T47D (cell line): Measurements from ENCODE around the gene ZNF718.
"Not testable (repeated sequence)": the region's sequence is repeated elsewhere in the genome, so short reads cannot be mapped to it uniquely, and the experiment has no call there.

Source experiments
- DNase-seq, 2 experiments: peaks; one replicate each; pipeline versions ENCODE4 v3.0.0 to v3.0.0-alpha.2; 2011 to 2012; ENCODE audit warnings: low read depth in 1 of 2, low spot score in 1 of 2
- JUND ChIP-seq: IDR thresholded peaks from 2 replicates; pipeline ENCODE4 v1.6.1; 2012; ENCODE audit warnings: low read depth
- in situ Hi-C: cut with HindIII; loops from 2 replicates; pipeline ENCODE4 v1.10.0; 2016; ENCODE audit warnings: low sequenced_read_pairs, low pct_unique_long_range_greater_than_20kb

Gene ZNF718

DNA sequence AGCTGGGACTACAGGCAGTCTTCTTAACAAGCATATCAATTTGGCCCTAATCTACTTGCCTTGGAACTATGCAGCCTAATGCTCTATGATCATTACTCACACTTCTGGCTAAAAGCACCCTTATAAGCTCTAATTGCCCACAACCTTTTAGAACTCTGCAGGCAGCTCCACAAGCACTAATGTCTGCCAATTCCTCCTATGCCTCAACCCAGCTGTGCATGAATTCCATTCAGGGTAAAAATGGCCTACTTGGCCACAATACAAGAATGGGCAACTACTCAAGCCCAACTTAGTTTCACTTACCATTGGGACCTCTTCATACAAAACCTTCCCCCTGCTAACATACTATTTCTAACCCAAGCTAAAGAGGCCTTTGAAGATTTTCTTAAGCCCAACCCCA, 51.7 kb downstream of the ZNF718 start:
- no peak for TF ChIP-seq JUND

DNA sequence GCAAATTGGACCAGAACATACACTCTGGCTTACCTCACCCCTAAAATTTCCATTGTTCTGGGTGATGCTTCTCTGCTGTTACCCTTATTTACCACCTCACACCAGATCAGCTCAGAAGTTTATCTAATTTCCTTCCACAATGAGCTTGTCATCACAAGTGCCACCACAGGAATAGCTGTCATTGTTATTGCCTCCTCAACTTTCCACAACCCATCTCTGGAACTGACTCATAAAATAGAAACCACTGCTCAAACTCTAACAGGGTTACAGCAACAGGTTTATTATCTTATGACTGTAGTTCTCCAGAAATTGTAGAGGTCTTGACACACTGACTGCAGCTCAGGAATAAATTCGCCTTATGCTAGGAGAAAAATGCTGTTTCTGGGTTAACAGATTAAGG, 52.7 kb downstream of the ZNF718 start:
- in situ Hi-C loops: no loop called here
- no peak for DNase-seq

More for the DNA sequence above, 51.7 kb downstream of the ZNF718 start:
- DNase-seq: no peak
- in situ Hi-C loops: no loop called here

DNA sequence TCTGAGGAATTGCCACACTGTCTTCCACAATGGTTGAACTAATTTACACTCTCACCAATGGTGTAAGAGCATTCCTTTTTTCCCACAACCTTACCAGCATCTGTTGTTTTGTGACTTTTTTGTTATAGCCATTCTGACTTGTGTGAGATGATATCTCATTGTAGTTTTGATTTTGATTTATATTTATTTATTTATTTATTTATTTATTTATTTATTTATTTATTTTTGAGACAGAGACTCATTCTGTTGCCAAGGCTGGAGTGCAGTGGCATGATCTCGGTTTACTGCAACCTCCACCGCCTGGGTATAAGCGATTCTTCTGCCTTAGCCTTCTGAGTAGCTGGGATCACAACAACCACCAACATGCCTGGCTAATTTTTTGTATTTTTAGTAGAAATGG, 57.9 kb downstream of the ZNF718 start:
- in situ Hi-C loops, DNase-seq: not testable (repeated sequence)

More for the DNA sequence above, 52.7 kb downstream of the ZNF718 start:
- no peak for TF ChIP-seq JUND

DNA sequence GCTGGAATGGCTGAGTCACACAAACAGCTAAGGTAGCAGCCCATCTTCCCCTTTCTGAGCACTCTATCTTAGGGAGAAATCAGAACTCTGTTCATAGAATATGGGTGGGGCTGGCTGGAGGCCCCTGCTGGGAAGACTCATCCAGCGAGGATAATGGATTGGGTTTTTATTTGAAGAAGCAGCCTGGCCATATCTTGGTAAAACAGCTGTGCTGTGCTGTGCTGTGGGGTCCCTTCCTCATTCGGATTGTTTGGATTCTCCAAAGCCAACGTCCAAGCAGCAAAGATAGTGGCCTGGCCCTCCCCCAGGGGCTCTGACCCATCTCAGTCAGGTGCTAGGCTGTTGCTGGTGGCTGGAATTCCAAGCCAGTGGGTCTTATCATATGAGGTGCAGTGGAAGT, 63.8 kb downstream of the ZNF718 start:
- in situ Hi-C loops: no loop called here
- DNase-seq: no peak
- TF ChIP-seq JUND: no peak

DNA sequence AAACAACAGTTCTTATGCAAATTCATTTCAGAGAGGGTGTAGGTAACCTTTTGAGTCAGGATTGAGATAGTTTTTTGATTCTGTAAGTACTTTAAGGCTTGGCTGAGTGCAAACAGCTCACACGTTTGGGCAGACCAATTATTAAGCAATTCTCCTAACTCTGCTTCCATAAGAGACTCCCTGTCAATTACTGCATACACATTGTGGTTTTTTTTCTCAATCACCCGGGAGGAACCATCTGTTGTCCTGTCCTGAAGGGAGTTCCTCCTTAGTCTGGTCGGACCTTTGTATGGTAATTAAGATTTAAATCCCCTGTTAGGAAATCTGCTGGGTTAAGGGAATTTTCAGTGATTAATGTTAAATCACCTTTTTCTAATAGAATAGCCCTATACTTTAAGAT, 70.9 kb downstream of the ZNF718 start:
- in situ Hi-C loops, DNase-seq: not testable (repeated sequence)

DNA sequence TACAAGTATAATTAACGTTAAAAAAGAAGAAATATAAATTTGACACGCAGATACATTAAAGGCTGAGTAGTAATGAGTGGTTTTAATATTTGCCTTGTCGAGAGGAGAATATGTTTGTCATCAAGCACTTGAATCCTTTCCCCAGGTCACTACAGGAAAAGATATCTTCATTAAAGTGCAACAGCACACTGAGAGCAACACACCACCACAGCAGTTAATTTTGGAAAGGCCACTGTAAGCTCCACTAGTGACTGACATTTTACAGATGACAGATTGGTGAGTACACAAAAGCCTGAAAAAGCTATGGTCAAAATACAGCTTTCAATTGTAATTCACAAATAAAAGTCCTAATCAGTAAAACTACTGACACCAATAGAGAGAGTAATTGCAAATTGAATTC, 76.6 kb downstream of the ZNF718 start:
- in situ Hi-C loops: no loop called here
- no peak for DNase-seq
- no peak for TF ChIP-seq JUND

DNA sequence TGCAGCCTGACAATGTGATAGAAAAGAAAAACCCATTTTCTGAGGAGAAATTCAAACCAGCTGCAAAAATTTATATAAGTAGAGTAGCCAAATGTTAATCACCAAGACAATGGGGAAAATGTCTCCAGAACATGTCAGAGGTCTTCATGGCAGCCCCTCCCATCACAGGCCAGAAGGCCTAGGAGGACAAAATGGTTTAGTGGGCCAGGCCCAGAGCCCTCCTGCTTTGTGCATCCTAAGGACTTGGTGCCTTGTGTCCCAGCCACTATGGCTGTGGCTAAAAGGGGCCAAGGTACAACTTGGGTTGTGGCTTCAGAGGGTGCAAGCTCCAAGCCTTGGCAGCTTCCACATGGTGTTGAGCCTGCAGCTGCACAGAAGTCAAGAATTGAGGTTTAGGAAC, 78.5 kb downstream of the ZNF718 start:
- DNase-seq, in situ Hi-C loops: not testable (repeated sequence)

DNA sequence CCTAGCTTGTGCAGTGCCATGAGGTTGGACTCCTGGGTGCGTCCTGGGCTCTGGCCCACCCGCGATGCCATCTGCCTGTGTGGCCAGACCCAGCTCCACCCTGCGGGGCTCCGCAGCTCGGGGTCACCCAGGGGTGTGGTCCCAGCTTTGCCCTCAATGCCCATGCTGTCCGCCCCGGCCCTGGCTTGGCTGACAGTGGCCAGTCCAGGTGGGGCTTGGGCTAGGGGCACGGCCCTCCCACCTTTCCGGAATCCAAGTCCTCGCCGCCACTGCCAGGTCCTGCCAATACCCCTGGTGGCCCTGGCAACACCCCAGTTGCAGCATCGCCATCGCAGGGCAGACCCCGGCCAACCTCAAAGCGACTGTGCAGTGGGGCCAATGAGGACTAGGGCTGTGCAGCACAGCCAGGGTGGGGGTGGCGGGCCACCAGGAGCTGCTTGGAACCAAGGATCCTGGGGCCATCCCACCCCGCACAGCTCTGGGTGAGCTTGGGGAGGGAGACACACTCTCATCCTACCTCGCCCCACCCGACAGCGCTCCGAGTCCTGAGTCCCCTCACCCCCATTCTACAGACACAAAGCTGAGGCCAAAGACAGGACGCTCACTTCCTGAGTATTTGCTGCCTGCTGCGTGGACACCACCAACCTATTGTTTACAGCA, 80.9 kb downstream of the ZNF718 start:
- TF ChIP-seq JUND: no peak
- in situ Hi-C loops: no loop called here
- no peak for DNase-seq

DNA sequence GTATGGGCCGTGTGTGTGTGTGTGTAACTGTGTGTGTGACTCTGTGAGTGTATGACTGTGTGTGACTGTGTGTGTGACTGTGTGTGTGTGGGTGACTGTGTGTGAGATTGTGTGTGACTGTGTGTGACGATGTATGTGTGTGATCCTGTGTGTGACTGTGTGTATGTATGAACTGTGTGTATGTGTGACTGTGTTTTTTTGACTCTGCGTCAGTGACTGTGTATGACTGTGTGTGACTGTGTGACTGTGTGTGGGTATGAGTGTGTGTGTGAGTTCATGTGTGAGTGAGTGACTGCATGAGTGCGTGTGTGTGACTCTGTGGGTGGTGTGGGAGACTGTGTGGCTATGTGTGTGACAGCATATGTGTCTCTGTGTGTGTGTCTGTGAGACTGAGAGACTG, 81.8 kb downstream of the ZNF718 start:
- no peak for TF ChIP-seq JUND
- in situ Hi-C loops: no loop called here
- DNase-seq: no peak

DNA sequence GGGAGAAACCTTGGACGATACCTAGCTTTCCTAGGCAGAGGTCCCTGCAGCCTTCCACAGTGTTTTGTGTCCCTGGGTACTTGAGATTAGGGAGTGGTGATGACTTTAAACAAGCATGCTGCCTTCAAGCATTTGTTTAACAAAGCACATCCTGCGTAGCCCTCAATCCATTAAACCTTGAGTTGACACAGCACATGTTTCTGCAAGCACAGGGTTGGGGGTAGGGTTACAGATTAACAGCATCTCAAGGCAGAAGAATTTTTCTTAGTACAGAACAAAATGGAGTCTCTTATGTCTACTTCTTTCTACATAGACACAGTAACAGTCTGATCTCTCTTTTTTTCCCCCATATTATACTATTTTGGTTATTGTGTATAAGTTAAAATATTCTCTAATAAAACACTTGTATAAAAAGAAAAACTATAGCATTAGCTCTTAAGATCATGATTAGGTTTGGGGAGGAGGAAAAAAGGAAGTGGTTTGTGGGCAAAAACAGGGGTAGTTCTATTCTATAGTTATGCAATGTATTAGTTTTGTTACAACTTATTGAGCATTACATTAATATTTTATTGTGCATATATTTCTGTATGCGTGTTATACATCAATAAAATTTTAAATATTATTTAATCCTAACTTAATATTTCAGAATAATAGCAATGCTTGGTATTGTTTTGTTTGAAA, 84.3 kb downstream of the ZNF718 start:
- DNase-seq, in situ Hi-C loops: not testable (repeated sequence)

DNA sequence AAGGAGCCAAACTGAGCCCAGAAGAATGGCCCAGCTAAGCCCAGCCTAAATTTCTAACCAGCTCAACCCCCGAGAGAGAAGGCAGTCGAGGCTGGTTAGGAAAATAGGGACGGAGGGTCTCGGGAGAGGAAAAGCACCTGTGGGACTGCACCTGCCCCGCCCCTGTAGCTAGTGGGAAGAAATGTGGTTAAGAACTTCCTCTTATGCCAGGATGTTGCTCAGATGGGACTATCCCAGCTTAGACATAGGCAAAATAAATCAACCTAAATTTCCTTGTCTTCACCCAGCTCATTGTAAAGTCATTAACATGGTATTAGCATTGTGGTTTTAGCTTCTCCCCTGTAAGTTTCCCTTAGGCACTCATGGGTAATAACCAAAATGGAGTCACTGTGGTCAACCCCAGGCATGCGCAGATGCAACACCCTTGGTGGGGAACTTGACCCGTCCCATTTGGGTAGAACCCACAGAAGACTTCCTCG, 86.8 kb downstream of the ZNF718 start:
- in situ Hi-C loops: no loop called here
- DNase-seq: no peak
- no peak for TF ChIP-seq JUND

DNA sequence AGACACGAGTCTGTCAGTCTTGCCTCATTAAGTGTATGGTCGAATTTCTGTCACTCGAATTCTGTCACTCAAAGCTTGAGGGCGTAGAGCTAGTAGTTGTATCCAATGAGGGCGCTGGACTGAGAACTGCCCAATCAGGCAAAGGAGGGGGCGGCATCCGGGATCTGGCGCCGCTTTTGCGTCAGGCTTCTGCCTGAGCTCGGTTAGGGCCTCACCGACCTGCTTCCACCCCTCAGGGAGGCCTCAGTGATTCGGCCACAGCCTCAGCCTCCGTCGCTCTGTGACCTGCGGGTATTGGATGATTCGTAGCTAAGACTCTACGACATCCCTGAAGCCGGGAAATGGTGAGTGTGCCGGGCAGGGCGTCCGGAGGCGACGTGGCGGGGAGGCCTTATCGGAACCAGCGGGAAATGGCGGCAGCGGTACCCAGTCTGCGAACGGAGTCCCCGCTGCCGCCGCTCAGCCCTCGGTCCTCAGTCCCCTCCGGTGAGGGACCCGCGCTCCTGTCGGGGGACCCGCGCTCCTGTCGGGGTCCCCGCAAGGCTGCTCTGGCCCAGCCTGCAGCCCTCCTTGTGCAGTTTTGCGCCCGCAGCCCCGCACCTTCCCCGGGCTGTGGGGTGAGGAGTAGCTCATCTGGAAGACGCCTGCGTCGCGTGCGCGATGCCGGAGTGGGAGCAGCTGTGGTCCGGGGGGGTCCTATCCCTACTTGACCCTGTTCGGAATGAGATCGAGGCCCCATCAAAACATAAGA, 88.3 kb downstream of the ZNF718 start:
- peak; percentile 84 to 94 for DNase-seq
- in situ Hi-C loops: no loop called here
- TF ChIP-seq JUND: no peak

DNA sequence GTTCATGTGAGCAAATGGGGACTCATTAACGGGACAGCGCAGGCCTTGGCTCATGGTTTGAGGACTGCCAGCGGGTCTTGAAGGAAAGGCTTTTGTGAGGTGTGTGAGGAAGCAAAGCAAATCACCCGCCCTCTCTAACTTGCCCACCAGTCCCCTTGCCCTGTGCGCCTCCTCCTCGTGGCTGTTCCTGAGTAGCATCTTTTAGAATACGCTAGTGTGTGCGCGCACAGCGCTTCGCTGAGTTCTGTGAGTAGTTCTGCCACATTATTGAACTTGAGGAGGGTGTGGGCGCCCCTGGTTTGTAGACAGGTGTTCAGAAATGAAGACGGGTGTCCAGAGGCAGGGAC, 88.9 kb downstream of the ZNF718 start:
- in situ Hi-C loops: not testable (repeated sequence)
- peak in 1 of 2 experiments; percentile 14 for DNase-seq
